Upper lobe of right lung (tissue), 1 donor: ENCODE measurements around the gene CTNNBL1. TPM values are rescaled to one million over a fixed set of nuclear protein-coding genes. Genes with fewer than 3 reads are reported as not detected.

Experiments
- ATAC-seq: fragments of 200-7000 bp; cut with Tn5 transposase; one replicate; pipeline ENCODE4 v1.9.1; 2020; ENCODE audit warnings: mild to moderate bottlenecking, moderate library complexity
- DNase-seq: peaks from one replicate; pipeline ENCODE4 v3.0.0-alpha.2; 2020
- H3K27ac ChIP-seq: fragments of 200-600 bp; one replicate; pipeline ENCODE4 v1.8.0; 2022
- H3K27me3 ChIP-seq: fragments of 200-600 bp; one replicate; pipeline ENCODE4 v1.8.0; 2022; ENCODE audit warnings: mild to moderate bottlenecking
- H3K36me3 ChIP-seq: fragments of 200-600 bp; one replicate; pipeline ENCODE4 v1.8.0; 2022
- H3K4me1 ChIP-seq: fragments of 200-600 bp; one replicate; pipeline ENCODE4 v1.8.0; 2022
- H3K4me3 ChIP-seq: fragments of 200-600 bp; one replicate; pipeline ENCODE4 v1.8.0; 2022; ENCODE audit warnings: mild to moderate bottlenecking
- H3K9me3 ChIP-seq: fragments of 200-600 bp; one replicate; pipeline ENCODE4 v1.8.0; 2022
- intact Hi-C: fragments of 100-400 bp; cut with DNase I; formaldehyde crosslinking; loops from one replicate; pipeline ENCODE4 v1.11.0; 2022
- total RNA-seq: library from RNA; stranded (reverse); fragmentation: NEBNext Ultra II Directional; extraction: Animal tissue kit (Norgen Biotek cat#: 25700); gene quantifications from one replicate; pipeline ENCODE4 v1.2.1, GENCODE V29; 2021
- TF ChIP-seq, protein P1 (sequence below): fragments of 200-600 bp; IDR thresholded peaks from one replicate; pipeline ENCODE4 v1.8.0; 2022; ENCODE audit warnings: antibody characterized with exemption
- donor health status: DM: no; HTN: yes; CAD: no; lungs with severe emphysema.

The CTNNBL1 gene
- total RNA-seq, 1 donor from 2014 or later: 52.8 TPM

DNA sequence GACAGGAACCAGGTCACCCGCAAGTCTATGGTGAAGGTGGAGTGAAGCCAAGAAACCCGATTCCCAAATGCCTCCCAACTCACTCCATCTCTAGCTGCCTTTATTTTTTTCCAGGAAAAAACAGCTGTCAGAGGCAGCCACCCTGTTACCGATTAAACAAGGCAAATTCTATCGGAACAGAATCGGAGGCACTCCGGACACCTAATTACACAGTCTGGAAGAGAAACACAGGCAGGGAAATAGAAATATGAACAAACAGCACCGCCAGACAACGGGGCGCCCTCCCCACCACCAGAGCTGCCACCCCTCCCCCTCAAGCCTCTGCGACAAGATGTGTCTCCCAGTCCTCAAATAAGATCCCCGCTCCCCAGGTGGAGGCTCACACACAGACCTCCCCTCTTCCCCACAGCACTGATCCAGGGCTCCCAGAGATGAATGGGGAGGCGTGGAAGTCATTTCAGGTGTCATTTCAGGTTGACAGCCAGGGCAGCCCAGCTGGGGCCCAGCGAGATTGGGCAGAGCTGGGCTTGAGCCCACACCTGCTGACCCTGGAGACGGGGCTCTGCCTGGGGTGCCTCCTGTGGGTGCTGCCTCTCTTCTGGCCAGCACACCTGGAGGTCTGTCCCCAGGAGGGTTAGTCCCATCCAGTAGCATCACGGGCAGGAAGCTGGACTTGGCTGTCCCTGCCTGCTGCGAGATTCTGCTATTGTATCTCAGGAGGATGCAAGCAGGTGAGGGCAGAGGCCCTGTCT lies 189.3 kb downstream of the CTNNBL1 start:
- no peak overlapping the region for H3K4me3 ChIP-seq
- no peaks in the 10 kb centered on the region for H3K9me3 ChIP-seq
- intact Hi-C loops: no loop called here
- DNase-seq: no peak
- ATAC-seq: no peak
- no peaks in the 10 kb centered on the region for H3K36me3 ChIP-seq
- H3K4me1 ChIP-seq: no peaks in the 10 kb centered on the region
- H3K27ac ChIP-seq: no peak overlapping the region
- TF ChIP-seq, protein P1, sequence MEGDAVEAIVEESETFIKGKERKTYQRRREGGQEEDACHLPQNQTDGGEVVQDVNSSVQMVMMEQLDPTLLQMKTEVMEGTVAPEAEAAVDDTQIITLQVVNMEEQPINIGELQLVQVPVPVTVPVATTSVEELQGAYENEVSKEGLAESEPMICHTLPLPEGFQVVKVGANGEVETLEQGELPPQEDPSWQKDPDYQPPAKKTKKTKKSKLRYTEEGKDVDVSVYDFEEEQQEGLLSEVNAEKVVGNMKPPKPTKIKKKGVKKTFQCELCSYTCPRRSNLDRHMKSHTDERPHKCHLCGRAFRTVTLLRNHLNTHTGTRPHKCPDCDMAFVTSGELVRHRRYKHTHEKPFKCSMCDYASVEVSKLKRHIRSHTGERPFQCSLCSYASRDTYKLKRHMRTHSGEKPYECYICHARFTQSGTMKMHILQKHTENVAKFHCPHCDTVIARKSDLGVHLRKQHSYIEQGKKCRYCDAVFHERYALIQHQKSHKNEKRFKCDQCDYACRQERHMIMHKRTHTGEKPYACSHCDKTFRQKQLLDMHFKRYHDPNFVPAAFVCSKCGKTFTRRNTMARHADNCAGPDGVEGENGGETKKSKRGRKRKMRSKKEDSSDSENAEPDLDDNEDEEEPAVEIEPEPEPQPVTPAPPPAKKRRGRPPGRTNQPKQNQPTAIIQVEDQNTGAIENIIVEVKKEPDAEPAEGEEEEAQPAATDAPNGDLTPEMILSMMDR: no peak
- no peaks in the 10 kb centered on the region for H3K27me3 ChIP-seq

DNA sequence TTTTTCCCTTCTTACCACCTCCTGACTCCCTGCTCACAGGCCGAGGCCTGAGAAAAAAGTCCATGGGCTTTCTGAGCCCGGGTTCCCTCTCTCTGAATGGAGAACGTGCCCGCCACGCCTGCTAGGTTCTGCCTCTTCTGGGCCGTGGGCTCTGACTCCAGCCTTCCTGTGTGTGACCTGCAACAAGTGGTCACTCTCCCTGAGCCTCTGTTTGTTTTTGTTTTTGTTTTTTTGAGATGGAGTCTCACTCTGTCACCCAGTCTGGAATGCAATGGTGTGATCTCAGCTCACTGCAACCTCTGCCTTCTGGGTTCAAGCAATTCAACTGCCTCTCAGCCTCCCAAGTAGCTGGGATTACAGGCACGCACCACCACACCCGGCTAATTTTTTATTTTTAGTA lies 191.2 kb downstream of the CTNNBL1 start:
- no peak overlapping the region for H3K4me3 ChIP-seq
- no peaks in the 10 kb centered on the region for H3K9me3 ChIP-seq
- TF ChIP-seq, protein P1: no peak
- H3K27me3 ChIP-seq: no peaks in the 10 kb centered on the region
- no peaks in the 10 kb centered on the region for H3K36me3 ChIP-seq
- intact Hi-C loops: no loop called here
- no peak for ATAC-seq
- DNase-seq: no peak
- no peak overlapping the region for H3K27ac ChIP-seq
- H3K4me1 ChIP-seq: no peaks in the 10 kb centered on the region

DNA sequence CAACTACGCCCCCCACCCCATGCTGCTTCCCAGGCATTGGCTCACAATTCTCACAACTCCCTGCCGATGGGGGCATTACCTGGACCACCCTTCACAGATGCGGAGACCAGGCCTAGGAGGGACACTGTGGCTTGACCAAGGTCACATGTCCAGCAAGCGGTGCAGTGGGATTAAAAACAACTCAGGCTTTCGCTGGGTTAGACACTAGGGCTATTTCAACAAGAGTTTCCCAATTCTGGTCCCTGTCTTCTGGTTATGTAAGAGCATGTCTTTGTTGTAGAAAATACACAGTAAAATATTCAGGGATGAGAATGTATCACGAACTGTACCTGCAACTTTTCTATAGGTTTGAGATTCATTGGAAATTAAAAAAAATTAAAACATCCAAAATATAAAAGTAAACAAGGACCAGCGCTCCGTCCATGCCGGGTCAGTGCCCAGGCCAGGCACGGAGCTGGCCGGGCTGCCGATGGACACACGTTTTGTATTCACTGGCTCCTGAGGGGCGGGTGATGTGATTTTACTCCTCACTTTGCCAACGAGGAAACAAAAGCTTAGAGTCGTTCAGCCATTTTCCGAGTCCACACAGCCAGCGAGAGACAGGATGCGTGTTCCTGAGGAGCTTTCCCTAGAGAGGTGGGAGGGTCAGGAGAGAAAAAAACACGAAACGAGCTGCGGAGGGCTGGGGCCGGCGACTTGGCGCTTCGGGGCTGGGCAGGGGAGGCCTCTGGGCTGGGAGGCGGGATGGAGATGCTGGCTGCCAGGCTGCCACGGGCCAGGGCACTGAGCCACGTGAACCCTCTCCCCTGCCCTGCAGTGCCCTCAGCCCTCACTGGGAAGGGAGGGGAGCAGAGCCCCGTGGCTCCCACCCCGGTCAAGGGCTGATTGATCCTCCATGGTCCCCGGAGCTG lies 192.0 kb downstream of the CTNNBL1 start:
- no peak for ATAC-seq
- Histone ChIP-seq H3K36me3 (no peaks in the 10 kb centered on the region), H3K27me3 (no peaks in the 10 kb centered on the region), H3K4me1 (no peaks in the 10 kb centered on the region), H3K4me3 (no peak overlapping the region), H3K27ac (no peak overlapping the region), H3K9me3 (no peaks in the 10 kb centered on the region)
- intact Hi-C loops: no loop called here
- TF ChIP-seq, protein P1: no peak
- no peak for DNase-seq

DNA sequence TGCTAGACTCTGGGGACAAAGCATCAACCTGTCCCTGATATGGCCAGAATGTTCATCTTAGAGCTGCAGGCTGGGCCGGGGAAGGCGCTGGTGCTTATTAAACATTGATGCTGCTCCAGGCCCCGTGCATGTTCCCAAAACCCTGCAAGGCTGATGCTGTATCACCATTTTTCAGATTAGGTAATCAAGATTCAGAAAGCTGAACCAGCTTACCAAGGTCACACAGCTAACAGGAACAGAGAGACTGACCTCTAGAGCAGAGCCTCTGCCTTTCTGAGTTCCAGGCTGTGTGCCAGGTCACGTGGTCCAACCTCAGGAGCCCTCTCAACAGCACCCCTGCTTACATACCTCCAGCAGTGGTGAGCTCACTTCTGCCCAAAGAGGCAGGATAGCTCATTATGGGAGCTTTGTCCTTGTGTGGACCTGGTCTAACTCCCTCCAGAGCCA lies 193.0 kb downstream of the CTNNBL1 start:
- Histone ChIP-seq H3K36me3 (no peaks in the 10 kb centered on the region), H3K27ac (no peak overlapping the region), H3K4me3 (no peak overlapping the region), H3K9me3 (no peaks in the 10 kb centered on the region), H3K27me3 (no peaks in the 10 kb centered on the region), H3K4me1 (no peaks in the 10 kb centered on the region)
- intact Hi-C loops: no loop called here
- no peak for DNase-seq
- TF ChIP-seq, protein P1: no peak
- peak; percentile 49 for ATAC-seq

DNA sequence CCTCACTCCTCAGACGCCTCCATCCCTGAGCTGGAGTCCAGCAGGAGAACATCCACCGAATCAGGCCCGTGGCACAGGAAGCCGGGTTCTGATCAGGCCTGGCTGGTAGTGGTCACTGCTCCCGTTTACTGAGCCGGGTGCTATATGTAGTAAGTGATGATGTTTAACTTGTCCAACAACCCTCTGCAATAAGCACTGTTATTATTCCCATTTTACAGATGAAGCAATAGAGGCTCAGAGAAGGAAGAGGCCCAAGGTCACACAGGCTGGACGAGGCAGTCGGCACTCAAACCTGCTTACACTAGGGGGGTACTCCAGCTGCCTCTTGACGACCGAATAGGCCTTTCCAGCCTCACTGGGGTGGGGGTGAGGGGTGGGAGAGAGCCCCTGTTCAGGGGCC lies 194.8 kb downstream of the CTNNBL1 start:
- DNase-seq (no peak), ATAC-seq (no peak)
- intact Hi-C loops: no loop called here
- Histone ChIP-seq H3K27me3 (no peaks in the 10 kb centered on the region), H3K9me3 (no peaks in the 10 kb centered on the region), H3K4me1 (no peaks in the 10 kb centered on the region), H3K36me3 (no peaks in the 10 kb centered on the region), H3K27ac (no peak overlapping the region), H3K4me3 (no peak overlapping the region)
- TF ChIP-seq, protein P1: no peak
